A673 (cell line): ENCODE measurements around the gene PRM3. TPM values are rescaled to one million over a fixed set of nuclear protein-coding genes. Genes with fewer than 3 reads are reported as not detected.

ENCODE experiments used
- BruUV-seq: library from RNA; stranded (reverse); fragments of 400-500 nt; replicated peaks from 2 replicates; lab custom pipeline; 2021; lab: Mats Ljungman, UMichigan
- CTCF ChIA-PET: fragments of 300-600 bp; sonication (Branson Sonifier 250); formaldehyde crosslinking; loops from one replicate; lab custom pipeline; 2022; ENCODE audit warnings: antibody characterized with exemption; lab: Charles Lee
- POLR2A ChIA-PET: fragments of 300-600 bp; sonication (Branson Sonifier 250); formaldehyde crosslinking; loops from one replicate; lab custom pipeline; 2022; ENCODE audit warnings: antibody characterized with exemption; ENCODE audit not compliant: low non-redundant PET; lab: Charles Lee
- DNase-seq: peaks from one replicate; pipeline ENCODE4 v3.0.0-alpha.2; 2015; ENCODE audit warnings: low spot score
- H3K27ac ChIP-seq: fragments of 200-600 bp; sonication (generic); 2 replicates; pipeline ENCODE4 v1.5.1; 2016; ENCODE audit warnings: mixed run types, low read depth, mild to moderate bottlenecking, mixed read lengths, antibody characterized with exemption, low read length; ENCODE audit not compliant: poor library complexity, severe bottlenecking
- H3K27me3 ChIP-seq: fragments of 200-600 bp; sonication (generic); replicated peaks from 2 replicates; pipeline ENCODE4 v1.6.1; 2017; ENCODE audit warnings: mixed run types, low read depth, mild to moderate bottlenecking, mixed read lengths, antibody characterized with exemption, low read length; ENCODE audit not compliant: insufficient read depth, poor library complexity
- H3K36me3 ChIP-seq: fragments of 200-600 bp; sonication (generic); 2 replicates; pipeline ENCODE4 v1.6.1; 2016; ENCODE audit warnings: mixed run types, mild to moderate bottlenecking, mixed read lengths, antibody characterized with exemption, low read length; ENCODE audit not compliant: insufficient read depth, poor library complexity, severe bottlenecking
- H3K4me1 ChIP-seq: fragments of 200-600 bp; sonication (generic); 2 replicates; pipeline ENCODE4 v1.6.1; 2017; ENCODE audit warnings: mixed run types, mild to moderate bottlenecking, mixed read lengths, antibody characterized with exemption, low read length; ENCODE audit not compliant: insufficient read depth, poor library complexity, severe bottlenecking
- H3K4me3 ChIP-seq: fragments of 200-600 bp; sonication (generic); 2 replicates; pipeline ENCODE4 v1.5.1; 2016; ENCODE audit warnings: low read depth, mixed run types, mild to moderate bottlenecking, mixed read lengths, low read length; ENCODE audit not compliant: poor library complexity, severe bottlenecking
- H3K9me3 ChIP-seq: fragments of 200-600 bp; sonication (generic); 2 replicates; pipeline ENCODE4 v1.6.1; 2016; ENCODE audit warnings: mixed run types, low read depth, mild to moderate bottlenecking, mixed read lengths, antibody characterized with exemption, low read length; ENCODE audit not compliant: poor library complexity, severe bottlenecking
- CTCF ChIP-seq: fragments of 300-800, 200-600 bp; sonication (generic); conservative IDR thresholded peaks from 2 replicates; pipeline ENCODE4 v1.5.1; 2017; ENCODE audit warnings: low read depth, mild to moderate bottlenecking, antibody characterized with exemption, low read length, moderate library complexity, mixed read lengths
- EZH2 ChIP-seq: fragments of 200-600 bp; sonication (generic); IDR thresholded peaks from 2 replicates; pipeline ENCODE4 v1.6.1; 2017; ENCODE audit warnings: borderline replicate concordance, low read depth, mild to moderate bottlenecking, mixed read lengths, antibody characterized with exemption, low read length; ENCODE audit not compliant: poor library complexity, severe bottlenecking
- intact Hi-C: fragments of 100-400 bp; cut with micrococcal nuclease; formaldehyde crosslinking; loops from one replicate; pipeline ENCODE4 v1.10.0; 2022; ENCODE audit not compliant: unreplicated experiment
- total RNA-seq: library from RNA; stranded (reverse); gene quantifications from 2 replicates; pipeline ENCODE4 v1.2.3, GENCODE V29; 2021

Gene PRM3
- total RNA-seq, 1 experiment from 2014 or later = not detected

GRCh38 chr16:11232852-11233726 is 40.3 kb downstream of the PRM3 start:
- H3K27ac ChIP-seq = no peak overlapping the region

GRCh38 chr16:11232302-11232851 is 41.1 kb downstream of the PRM3 start:
- no peak overlapping the region for H3K27ac ChIP-seq
- BruUV-seq = no TSS peak
- no peak overlapping the region for H3K4me3 ChIP-seq
- H3K27me3 ChIP-seq = no peaks in the 10 kb centered on the region
- H3K36me3 ChIP-seq = no peaks in the 10 kb centered on the region
- CTCF ChIA-PET = no interaction called here
- H3K9me3 ChIP-seq = no peaks in the 10 kb centered on the region
- POLR2A ChIA-PET = no interaction called here
- DNase-seq = no peak
- no peaks in the 10 kb centered on the region for H3K4me1 ChIP-seq
- no peak for TF ChIP-seq CTCF
- no peak for TF ChIP-seq EZH2
- intact Hi-C loops = no loop called here

More at GRCh38 chr16:11232852-11233726, 40.3 kb downstream of the PRM3 start:
- ChIA-PET CTCF (no interaction called here), POLR2A (no interaction called here)
- Histone ChIP-seq H3K4me1 (no peaks in the 10 kb centered on the region), H3K9me3 (no peaks in the 10 kb centered on the region), H3K4me3 (no peak overlapping the region), H3K36me3 (no peaks in the 10 kb centered on the region), H3K27me3 (no peaks in the 10 kb centered on the region)
- intact Hi-C loops = no loop called here
- no peak for TF ChIP-seq EZH2
- no TSS peak for BruUV-seq
- no peak for DNase-seq

DNA sequence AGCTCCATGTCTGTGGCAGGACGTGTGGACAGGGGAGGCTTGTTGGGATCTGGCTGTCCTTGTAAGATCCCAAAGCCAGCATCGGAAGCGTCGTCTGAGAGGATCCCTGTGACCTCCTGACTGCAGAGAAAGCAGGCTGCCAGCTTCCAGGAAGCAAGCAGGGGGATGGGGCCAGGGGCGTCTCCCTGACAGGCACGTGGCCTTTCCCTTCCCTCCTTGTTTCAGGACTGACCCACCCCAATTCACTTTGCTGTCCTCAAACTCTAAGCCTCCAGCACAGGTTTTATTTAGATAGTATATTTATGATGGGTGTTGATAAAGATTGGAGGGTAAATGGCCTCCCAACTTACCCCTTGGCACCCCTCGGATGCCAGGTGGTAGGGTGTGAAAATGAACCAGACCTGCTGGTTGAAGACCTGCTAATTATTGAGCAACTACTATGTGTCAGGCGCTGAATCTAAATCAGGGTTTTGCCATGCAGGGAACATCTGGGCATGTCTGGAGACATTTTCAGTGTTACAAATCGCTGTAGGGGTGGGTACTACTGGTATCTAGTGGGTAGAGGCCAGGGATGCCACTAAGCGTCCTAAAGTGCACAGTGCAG is 42.0 kb downstream of the PRM3 start:
- no peaks in the 10 kb centered on the region for H3K9me3 ChIP-seq
- H3K27ac ChIP-seq = no peak overlapping the region
- CTCF ChIA-PET = no interaction called here
- no peaks in the 10 kb centered on the region for H3K27me3 ChIP-seq
- DNase-seq = no peak
- POLR2A ChIA-PET = no interaction called here
- TF ChIP-seq CTCF (no peak), EZH2 (no peak)
- no peak overlapping the region for H3K4me3 ChIP-seq
- BruUV-seq = no TSS peak
- no peaks in the 10 kb centered on the region for H3K4me1 ChIP-seq
- H3K36me3 ChIP-seq = no peaks in the 10 kb centered on the region
- intact Hi-C loops = no loop called here
